ENCODE measurements around the gene SMARCA4.

SMARCA4 gene

DNA sequence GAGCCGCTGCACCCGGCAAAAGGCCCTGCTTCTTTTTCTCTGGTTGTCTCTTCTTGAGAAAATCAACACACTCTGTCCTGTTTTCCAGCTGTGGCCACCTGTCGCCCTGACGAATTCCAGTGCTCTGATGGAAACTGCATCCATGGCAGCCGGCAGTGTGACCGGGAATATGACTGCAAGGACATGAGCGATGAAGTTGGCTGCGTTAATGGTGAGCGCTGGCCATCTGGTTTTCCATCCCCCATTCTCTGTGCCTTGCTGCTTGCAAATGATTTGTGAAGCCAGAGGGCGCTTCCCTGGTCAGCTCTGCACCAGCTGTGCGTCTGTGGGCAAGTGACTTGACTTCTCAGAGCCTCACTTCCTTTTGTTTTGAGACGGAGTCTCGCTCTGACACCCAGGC is 145.6 kb downstream of the SMARCA4 start:
- DNase-seq, result no peak

DNA sequence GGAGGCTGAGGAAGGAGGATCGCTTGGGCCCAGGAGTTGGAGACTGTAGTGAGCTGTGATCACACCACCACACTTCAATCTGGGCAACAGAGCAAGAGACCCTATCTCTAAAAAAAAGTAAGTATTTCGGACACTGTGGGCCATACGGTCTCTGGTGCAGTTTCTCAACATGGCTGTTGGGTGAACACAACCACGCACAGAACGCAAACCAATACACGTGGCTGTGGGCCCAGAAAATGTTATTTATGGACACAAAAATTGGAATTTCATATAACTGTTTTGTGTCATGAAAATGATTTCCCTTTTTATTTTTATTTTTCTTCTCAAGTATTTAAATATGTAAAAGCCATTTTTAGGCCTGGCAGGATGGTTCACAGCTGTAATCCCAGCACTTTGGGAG is 147.9 kb downstream of the SMARCA4 start:
- DNase-seq, result no peak

DNA sequence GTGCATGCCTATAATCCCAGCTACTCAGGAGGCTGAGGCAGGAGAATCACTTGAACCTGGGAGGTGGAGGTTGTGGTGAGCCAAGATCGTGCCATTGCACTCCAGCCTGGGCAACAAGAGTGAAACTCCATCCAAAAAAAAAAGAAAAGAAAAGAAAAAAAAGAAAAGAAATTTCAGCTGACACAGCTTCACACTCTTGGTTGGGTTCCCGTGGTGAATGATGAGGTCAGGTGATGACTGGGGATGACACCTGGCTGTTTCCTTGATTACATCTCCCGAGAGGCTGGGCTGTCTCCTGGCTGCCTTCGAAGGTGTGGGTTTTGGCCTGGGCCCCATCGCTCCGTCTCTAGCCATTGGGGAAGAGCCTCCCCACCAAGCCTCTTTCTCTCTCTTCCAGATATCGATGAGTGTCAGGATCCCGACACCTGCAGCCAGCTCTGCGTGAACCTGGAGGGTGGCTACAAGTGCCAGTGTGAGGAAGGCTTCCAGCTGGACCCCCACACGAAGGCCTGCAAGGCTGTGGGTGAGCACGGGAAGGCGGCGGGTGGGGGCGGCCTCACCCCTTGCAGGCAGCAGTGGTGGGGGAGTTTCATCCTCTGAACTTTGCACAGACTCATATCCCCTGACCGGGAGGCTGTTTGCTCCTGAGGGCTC is 150.4 kb downstream of the SMARCA4 start:
- DNase-seq, result no peak

DNA sequence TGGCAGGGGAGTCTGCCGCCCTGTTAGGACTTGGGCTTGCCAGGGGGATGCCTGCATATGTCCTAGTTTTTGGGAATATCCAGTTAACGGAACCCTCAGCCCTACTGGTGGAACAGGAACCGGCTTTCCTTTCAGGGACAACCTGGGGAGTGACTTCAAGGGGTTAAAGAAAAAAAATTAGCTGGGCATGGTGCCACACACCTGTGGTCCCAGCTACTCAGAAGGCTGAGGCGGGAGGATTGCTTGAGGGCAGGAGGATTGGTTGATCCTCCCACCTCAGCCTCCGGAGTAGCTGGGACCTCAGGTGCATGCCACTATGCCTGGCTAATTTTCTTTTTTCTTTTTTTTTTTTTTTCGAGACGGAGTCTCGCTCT is 150.9 kb downstream of the SMARCA4 start:
- no peak for DNase-seq

Measured in DMS 273 treated with DMSO at 0.1 percent for 48 hours (cell line).